GM21515 (cell line): ENCODE results near the gene REX1BD.
"Not testable (repeated sequence)": the region's sequence is repeated elsewhere in the genome, so short reads cannot be mapped to it uniquely, and the experiment has no call there.

Source experiments
- ATAC-seq: cut with Tn5 transposase; IDR thresholded peaks from one replicate; pipeline ENCODE4 v1.9.1; 2021; ENCODE audit not compliant: unreplicated experiment

Gene REX1BD

DNA sequence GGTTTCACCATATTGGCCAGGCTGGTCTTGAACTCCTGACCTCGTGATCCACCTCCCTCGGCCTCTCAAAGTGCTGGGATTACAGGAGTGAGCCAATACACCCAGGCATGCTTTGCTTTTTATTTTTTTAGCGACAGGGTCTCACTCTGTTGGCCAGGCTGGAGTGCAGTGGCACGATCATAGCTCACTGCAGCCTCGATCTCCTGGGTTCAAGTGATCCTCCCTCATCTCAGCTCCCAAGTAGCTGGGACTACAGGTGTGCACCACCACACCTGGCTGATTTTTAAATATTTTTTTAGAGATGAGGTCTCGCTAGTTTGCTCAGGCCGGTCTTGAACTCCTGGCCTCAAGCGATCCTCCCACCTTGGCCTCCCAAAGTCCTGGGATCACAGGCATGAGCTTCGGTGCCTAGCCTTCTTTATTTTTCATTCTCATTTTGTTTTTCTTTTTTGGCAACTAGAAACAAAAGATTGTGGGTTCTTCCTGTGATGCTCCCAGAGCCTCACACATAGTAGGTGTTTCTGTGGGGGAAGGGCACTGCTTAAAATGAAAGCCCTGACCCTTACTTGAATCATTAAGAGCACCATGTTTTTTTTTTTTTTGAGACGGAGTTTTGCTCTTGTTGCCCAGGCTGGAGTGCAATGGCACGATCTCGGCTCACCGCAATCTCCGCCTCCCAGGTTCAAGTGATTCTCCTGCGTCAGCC, 12.2 kb downstream of the REX1BD start:
- ATAC-seq = not testable (repeated sequence)

DNA sequence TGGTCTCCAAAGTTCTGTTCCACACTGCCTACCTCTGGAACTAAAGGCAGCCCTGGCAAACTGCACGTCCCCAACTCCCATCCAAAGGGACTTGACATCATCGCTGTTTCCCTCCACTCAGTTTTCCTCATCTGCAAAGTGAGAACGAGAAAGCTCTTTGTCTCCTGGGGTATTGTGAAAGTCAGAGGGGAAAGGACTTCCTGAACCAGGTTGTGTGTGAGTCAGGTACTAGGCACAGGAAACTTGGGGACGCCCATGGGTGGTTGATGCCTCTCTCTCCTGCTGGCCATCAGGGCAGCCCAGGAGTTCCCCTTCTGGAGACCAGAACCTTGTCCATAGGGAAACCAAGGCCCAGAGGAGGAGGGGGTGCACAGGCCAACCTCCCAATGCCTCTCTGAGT, 13.3 kb downstream of the REX1BD start:
- no peak for ATAC-seq

- ATAC-seq = no peak
Observed at GRCh38 chr19:18603255-18603957, 14.8 kb downstream of the REX1BD start.

GRCh38 chr19:18603958-18604819, 15.6 kb downstream of the REX1BD start:
- ATAC-seq = no peak

- ATAC-seq = no peak
Observed at GRCh38 chr19:18604820-18605159, 16.2 kb downstream of the REX1BD start.

DNA sequence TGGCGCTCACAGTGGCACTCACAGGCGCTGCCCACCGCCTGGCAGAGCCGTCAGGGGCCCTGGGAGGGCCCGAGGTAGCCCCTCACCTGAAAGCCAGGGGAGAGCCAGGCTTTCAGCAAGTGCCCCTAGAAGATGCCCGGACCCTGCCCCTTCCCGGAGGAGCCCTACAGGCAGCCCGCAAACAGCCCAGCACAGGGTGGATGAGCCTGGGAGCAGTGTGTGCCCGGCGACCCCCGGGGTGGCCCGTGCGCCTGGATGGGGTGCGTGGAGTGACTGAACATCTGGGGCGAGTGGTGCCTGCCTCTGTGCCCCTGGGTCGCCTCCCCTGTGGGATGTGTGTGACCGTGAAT, 16.6 kb downstream of the REX1BD start:
- no peak for ATAC-seq

GRCh38 chr19:18605546-18606280, 17.1 kb downstream of the REX1BD start:
- ATAC-seq = no peak

DNA sequence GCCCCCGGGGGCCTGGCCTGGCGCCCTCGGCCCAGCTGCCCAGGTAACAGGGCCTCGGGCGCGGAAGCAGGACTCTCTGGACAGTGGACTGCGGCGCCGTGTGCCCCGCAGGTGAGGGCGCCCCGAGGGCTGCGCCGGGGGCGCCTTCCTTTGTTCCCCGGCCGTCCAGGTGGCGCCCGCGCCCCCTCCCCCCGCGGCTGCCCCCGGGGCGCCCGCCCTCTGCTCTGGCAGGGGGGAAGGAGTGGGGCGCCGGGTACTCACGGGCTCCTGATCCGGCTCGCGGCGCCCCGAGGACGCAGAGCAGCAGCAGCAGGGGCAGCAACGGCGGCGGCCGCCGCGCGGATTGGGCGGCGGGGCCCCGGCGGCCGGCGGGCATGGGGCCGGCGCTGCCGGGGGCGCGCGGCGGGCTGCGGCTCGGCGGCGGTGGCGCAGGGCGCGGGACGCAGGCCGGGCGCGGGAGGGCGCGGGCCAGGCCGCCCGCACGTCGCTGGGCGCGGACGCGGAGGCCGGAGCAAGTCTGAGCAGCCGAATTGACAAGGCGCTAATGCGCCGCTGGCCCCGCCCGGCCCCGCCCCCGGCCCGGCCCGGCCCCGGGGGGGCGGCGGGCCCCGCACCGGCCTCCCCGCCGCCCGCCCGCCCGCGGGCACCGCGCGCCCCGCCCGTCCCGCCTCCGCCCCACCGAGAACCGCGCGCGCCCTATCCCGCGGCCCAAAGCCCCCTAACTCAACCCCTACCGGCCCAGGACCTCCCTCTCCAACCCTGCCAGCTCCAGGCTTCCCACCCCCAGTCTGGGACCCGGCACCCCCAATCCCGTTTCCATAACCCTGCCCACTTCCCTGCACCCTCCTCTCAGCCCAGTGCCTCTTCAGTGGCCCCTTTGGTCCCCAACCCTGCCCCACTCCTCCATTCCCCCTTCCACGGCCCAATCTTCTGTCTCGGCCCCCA, 18.0 kb downstream of the REX1BD start, which contains the start of gene CRLF1:
CRLF1 (minus strand) TSS at position 519 of the 945 bp plus-strand sequence; CDS start at position 376, 143 bp downstream.
- ATAC-seq = no peak

GRCh38 chr19:18607226-18608101, 18.9 kb downstream of the REX1BD start:
- no peak for ATAC-seq

GRCh38 chr19:18608102-18608804, 19.7 kb downstream of the REX1BD start:
- ATAC-seq = no peak

- ATAC-seq = no peak
Observed at GRCh38 chr19:18608805-18609716, 20.5 kb downstream of the REX1BD start.

- no peak for ATAC-seq
Observed at GRCh38 chr19:18609717-18610051, 21.1 kb downstream of the REX1BD start.

DNA sequence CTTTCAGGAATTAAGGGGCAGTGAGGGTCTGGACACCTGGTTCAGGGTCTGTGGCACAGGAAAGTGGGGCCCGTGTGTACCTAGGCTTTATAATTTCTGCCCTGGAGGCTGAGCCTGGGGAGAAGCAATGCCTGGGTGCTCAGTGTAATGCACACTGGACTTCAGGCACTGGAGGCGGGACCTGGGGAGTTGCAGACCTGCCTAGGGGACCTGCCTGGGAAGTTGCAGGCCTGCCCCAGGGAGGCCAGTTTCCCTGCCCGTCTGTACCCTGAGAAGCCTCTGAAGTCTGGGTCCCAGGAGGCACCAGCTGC, 21.6 kb downstream of the REX1BD start:
- no peak for ATAC-seq

DNA sequence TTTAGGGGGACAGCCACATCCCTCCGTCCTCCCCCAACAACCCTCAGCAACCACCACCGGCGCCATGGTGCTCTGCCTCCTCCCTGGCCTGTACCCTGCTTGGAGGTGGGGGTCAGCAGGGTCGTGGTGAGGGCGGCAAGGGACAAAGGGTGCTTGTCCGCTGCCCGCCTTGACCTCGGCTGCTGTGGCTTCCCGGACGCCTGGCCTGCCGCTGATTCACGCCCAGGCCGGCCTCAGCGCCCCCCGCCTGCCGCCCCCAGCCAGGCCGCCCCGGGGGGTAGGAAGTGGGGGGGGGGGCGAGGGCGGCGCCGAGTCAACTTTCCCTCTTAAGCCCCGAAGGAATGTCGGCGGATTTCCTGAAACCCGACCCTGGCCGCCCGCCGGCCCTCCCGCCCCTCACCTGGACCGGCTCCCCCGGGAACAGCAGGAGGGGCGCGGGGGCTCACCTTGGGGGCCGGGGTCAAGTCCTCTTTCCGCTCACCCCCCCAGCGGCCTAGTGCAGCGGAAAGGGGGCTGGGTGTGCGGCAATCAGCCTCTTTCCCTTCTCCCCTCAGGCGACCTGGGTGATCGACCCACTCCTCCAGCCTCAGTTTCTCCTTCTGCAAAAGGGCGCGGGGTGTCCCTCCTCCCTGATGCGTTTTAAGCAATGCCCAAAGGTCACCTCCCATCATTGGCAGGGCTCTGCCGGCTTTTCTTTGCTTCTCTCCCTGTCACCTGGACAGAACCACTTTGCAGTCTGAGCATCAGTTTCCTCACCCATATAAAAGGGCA, 22.1 kb downstream of the REX1BD start:
- ATAC-seq = no peak

DNA sequence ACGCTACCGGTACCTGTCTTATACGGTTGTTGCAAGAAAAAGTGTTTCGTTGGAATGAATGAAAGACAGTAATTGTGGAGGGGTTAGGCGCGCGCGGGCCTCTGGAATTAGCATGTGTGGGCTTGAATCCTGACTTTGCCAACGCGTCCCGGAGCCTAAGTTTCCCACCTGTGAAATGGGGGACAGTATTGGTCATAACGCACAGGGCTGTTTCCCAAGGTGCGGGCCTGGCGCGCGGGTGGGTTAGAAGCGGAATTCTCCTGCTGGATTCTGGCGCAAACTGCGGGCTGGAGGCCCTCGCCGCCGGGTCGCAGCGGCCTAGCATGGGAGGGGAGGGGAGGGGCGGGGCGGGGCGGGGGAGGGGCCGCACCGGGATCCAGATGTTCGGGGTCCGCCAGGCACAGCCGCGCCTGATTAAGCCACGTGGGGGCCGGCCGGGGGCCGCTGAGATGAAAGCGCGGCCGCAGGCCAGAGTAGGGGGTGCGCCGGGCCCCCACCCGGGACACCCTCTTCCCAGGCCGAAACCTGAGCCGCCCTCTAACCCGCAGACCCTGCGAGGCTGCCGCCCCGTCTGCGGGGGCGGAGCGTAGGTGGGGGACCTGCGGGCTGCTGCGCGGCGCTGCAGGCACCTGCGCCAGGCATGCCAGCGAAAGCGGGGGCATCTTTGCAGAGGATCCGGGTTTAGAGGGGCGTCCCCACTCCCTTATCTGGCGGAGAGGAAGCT, 22.9 kb downstream of the REX1BD start:
- no peak for ATAC-seq

DNA sequence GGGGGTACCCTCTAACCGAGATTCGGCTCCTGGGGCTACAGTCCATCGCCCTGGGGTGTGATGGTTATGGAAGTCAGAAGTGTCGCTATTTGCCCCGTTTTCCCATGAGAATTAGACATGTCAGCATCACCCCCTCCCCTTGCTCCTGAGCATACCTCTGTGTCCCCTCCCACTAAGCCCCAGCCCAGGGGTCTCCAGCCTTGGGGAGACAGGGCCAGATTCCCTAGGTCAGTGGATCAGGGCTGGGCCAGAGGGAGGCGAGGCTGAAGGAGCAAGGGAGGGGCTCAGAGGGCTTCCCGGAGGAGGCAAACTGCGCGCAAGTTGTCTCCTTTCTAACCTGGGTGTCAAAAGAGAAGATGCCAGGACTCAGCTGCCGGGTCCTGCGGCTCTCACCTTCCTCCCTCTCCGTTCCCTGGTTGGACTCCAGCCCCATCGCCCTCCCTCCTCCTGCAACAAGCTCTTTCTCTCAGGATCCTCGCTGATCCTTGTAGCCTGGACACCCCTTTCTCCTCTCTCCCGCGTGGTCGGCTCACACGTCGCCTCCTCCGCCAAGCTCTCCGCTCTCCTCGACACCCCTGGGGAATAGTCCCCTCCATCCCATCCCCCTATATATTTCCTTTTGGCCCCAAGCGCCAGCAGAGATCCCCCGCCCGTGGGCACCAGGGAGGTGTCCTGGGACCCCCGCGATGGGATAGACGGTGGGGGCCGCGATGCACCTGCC, 23.6 kb downstream of the REX1BD start:
- ATAC-seq = no peak
